PFSK-1 (cell line): Measurements from ENCODE around the gene HMGCR.

ENCODE experiments used
- FOXP2 ChIP-seq: optimal IDR thresholded peaks from 2 replicates; pipeline ENCODE3; 2011; ENCODE audit warnings: borderline replicate concordance, control low read depth, inconsistent platforms; ENCODE audit not compliant: insufficient read depth; ENCODE audit errors: extremely low read length, extremely low read depth
- POLR2AphosphoS5 ChIP-seq: IDR thresholded peaks from 2 replicates; pipeline ENCODE4 v1.6.1; 2012; ENCODE audit warnings: low read depth, mild to moderate bottlenecking, control low read depth, low read length, moderate library complexity
- REST ChIP-seq, 2 experiments: IDR thresholded peaks; 2 replicates each; pipeline versions ENCODE4 v1.6.1 to v1.8.0; 2011 to 2012; ENCODE audit warnings: low read depth in 2 of 2, low read length in 2 of 2, control low read depth in 1 of 2, inconsistent platforms in 1 of 2, mild to moderate bottlenecking in 1 of 2, moderate library complexity in 1 of 2; ENCODE audit not compliant: insufficient read depth in 1 of 2
- SIN3A ChIP-seq: IDR thresholded peaks from 2 replicates; pipeline ENCODE4 v1.6.1; 2012; ENCODE audit warnings: mild to moderate bottlenecking, low read length, moderate library complexity, borderline replicate concordance; ENCODE audit not compliant: insufficient read depth
- TAF1 ChIP-seq: IDR thresholded peaks from 2 replicates; pipeline ENCODE4 v1.6.1; 2012; ENCODE audit warnings: low read length, control low read depth, borderline replicate concordance; ENCODE audit not compliant: insufficient read depth

Gene HMGCR

GRCh38 chr5:75348241-75348640, 11.2 kb downstream of the HMGCR start:
- TF ChIP-seq POLR2AphosphoS5 (no peak), REST (IDR thresholded peaks at IDR 0.05; ENCODE audit: insufficient read depth in 1 of 2, low read depth in 2 of 2, low read length in 2 of 2) (no peak), TAF1 (no peak), FOXP2 (no peak), SIN3A (no peak)

GRCh38 chr5:75349663-75350062, 12.6 kb downstream of the HMGCR start:
- no peak for TF ChIP-seq TAF1
- TF ChIP-seq POLR2AphosphoS5: no peak
- no peak for TF ChIP-seq REST (IDR thresholded peaks at IDR 0.05; ENCODE audit: insufficient read depth in 1 of 2, low read depth in 2 of 2, low read length in 2 of 2)
- TF ChIP-seq FOXP2: no peak
- no peak for TF ChIP-seq SIN3A

DNA sequence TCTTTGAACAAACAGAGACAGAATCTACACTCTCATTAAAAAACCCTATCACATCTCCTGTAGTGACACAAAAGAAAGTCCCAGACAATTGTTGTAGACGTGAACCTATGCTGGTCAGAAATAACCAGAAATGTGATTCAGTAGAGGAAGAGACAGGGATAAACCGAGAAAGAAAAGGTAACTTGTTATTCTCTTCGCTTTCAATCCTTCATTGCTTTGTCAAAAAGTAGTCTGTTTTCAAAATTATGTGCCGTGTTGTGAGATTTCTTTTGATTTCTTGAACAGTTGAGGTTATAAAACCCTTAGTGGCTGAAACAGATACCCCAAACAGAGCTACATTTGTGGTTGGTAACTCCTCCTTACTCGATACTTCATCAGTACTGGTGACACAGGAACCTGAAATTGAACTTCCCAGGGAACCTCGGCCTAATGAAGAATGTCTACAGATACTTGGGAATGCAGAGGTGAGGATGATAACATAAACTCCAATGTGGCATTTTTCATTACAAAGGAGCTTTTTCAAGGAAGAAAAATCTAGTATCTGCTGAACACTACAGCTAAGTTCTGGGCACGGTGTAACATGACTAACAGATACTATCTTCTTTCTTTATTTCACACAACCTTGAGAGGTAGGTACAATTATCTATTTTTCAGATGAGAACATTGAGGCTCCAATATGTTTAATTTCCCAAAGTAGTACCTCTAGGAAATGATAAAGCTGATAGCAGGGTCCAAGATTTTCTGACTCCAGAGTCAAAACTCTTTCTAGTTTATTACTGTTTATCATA, 14.3 kb downstream of the HMGCR start:
- TF ChIP-seq TAF1 (no peak), SIN3A (no peak), REST (IDR thresholded peaks at IDR 0.05; ENCODE audit: insufficient read depth in 1 of 2, low read depth in 2 of 2, low read length in 2 of 2) (no peak), FOXP2 (no peak), POLR2AphosphoS5 (no peak)

DNA sequence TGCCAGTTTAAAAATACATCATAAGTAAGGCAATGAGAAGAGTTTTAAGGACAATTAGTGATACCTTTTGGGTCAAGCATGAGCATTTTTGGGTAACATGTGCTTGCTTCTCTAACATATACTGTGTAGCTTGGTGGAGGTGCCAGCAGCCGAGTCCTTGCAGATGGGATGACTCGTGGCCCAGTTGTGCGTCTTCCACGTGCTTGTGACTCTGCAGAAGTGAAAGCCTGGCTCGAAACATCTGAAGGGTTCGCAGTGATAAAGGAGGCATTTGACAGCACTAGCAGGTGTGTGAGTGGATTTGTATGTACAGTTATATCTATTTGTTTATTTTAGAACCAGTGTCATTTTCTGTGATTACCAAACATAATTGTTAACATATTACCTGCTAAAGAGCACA, 18.2 kb downstream of the HMGCR start:
- TF ChIP-seq SIN3A: no peak
- no peak for TF ChIP-seq REST (IDR thresholded peaks at IDR 0.05; ENCODE audit: insufficient read depth in 1 of 2, low read depth in 2 of 2, low read length in 2 of 2)
- no peak for TF ChIP-seq FOXP2
- TF ChIP-seq TAF1: no peak
- TF ChIP-seq POLR2AphosphoS5: no peak
